HepG2 (cell line): ENCODE results near the gene KCNH1. TPM values are rescaled to one million over a fixed set of nuclear protein-coding genes. Genes with fewer than 3 reads are reported as not detected.

ENCODE experiments used
- ATAC-seq: fragments of 200-7000 bp; cut with Tn5 transposase; 3 replicates; pipeline ENCODE4 v1.9.1; 2020; ENCODE audit warnings: mild to moderate bottlenecking, moderate library complexity
- BruUV-seq: library from RNA; stranded (reverse); fragments of 400-500 nt; replicated peaks from 2 replicates; lab custom pipeline; 2021; lab: Mats Ljungman, UMichigan
- CTCF ChIA-PET: fragments of 300-600 bp; formaldehyde crosslinking; extraction: SDS; loops from one replicate; lab custom pipeline; 2021; ENCODE audit warnings: low total read pairs, inconsistent platforms, low intra/inter-chr PET ratio; lab: Yijun Ruan, JAX
- POLR2A ChIA-PET: fragments of 350-600 bp; sonication (Branson Sonifier 250); formaldehyde crosslinking; loops from one replicate; lab custom pipeline; 2020; ENCODE audit warnings: antibody characterized with exemption, inconsistent platforms; lab: Yijun Ruan, JAX
- DNase-seq: peaks from one replicate; pipeline ENCODE4 v3.0.0-alpha.2; 2015; ENCODE audit warnings: low spot score
- FAIRE-seq: peaks from 3 replicates; lab custom pipeline; 2011; peaks lifted over from hg19 to GRCh38; lab: Jason Lieb, UNC
- H2AFZ ChIP-seq: one replicate; pipeline ENCODE4 v1.6.1; 2011; ENCODE audit warnings: low read length, inconsistent platforms
- H3K27ac ChIP-seq: fragments of 300-600 bp; 3 replicates; pipeline ENCODE4 v1.8.0; 2011; ENCODE audit warnings: mixed run types, mild to moderate bottlenecking, mixed read lengths, low read length, inconsistent platforms; ENCODE audit not compliant: insufficient read depth; ENCODE audit errors: extremely low read length
- H3K27me3 ChIP-seq, 2 experiments: fragments of 200-600 bp in 1 of 2; 2 replicates in 1 of 2; 3 replicates in 1 of 2; pipeline versions ENCODE4 v1.6.0 to v1.8.0; 2011; ENCODE audit warnings: low read length in 2 of 2, mild to moderate bottlenecking in 2 of 2, moderate library complexity in 2 of 2, inconsistent platforms in 1 of 2; ENCODE audit not compliant: insufficient read depth in 2 of 2, control insufficient read depth in 1 of 2
- H3K36me3 ChIP-seq, 2 experiments: fragments of 200-600 bp in 1 of 2; replicated peaks in 1 of 2; 2 replicates in 1 of 2; 3 replicates in 1 of 2; pipeline versions ENCODE4 v1.5.1 to v1.8.0; 2011; ENCODE audit warnings: low read length in 2 of 2, inconsistent platforms in 1 of 2; ENCODE audit not compliant: insufficient read depth in 2 of 2, control insufficient read depth in 1 of 2
- H3K4me1 ChIP-seq: 2 replicates; pipeline ENCODE4 v1.5.1; 2012; ENCODE audit warnings: low read length, inconsistent platforms; ENCODE audit not compliant: insufficient read depth
- H3K4me2 ChIP-seq: 2 replicates; pipeline ENCODE4 v1.6.0; 2011; ENCODE audit warnings: low read depth, low read length, inconsistent platforms
- H3K4me3 ChIP-seq, 3 experiments: fragments of 200-600 bp in 1 of 3; sonication (generic), shearing (Covaris generic) in 1 of 3; replicated peaks in 1 of 3; 2 replicates each; pipeline ENCODE4 v1.5.1; 2011 to 2016; ENCODE audit warnings: low read length in 3 of 3, inconsistent platforms in 2 of 3, low read depth in 2 of 3, mild to moderate bottlenecking in 2 of 3, control low read depth in 1 of 3, mixed read lengths in 1 of 3; ENCODE audit not compliant: insufficient read depth in 1 of 3
- H3K79me2 ChIP-seq: one replicate; pipeline ENCODE4 v1.6.1; 2011; ENCODE audit warnings: low read length, inconsistent platforms; ENCODE audit not compliant: insufficient read depth
- H3K9ac ChIP-seq: 2 replicates; pipeline ENCODE4 v1.6.0; 2011; ENCODE audit warnings: mild to moderate bottlenecking, low read depth, low read length, inconsistent platforms; ENCODE audit not compliant: insufficient read depth
- H3K9me3 ChIP-seq: 2 replicates; pipeline ENCODE4 v1.5.1; 2012; ENCODE audit warnings: mild to moderate bottlenecking, low read length
- H4K20me1 ChIP-seq: 2 replicates; pipeline ENCODE4 v1.6.0; 2011; ENCODE audit warnings: inconsistent platforms, mild to moderate bottlenecking, low read length, moderate library complexity; ENCODE audit not compliant: insufficient read depth
- CEBPB ChIP-seq: IDR thresholded peaks from 2 replicates; pipeline ENCODE4 v1.6.1; 2011; ENCODE audit warnings: low read depth, low read length, improper control_type of control experiment, borderline replicate concordance
- HIVEP1 ChIP-seq: sonication (generic); formaldehyde crosslinking; IDR thresholded peaks from 2 replicates; pipeline ENCODE4 v1.4.0; 2020; ENCODE audit warnings: mild to moderate bottlenecking, missing genetic modification reagents
- HNF4A ChIP-seq: sonication (generic); formaldehyde crosslinking; IDR thresholded peaks from 2 replicates; pipeline ENCODE4 v1.4.0; 2020; ENCODE audit warnings: missing genetic modification reagents
- KLF9 ChIP-seq: IDR thresholded peaks from 2 replicates; pipeline ENCODE4 v1.6.1; 2016; ENCODE audit warnings: low read depth
- STAG1 ChIP-seq: sonication (generic); formaldehyde crosslinking; IDR thresholded peaks from 2 replicates; pipeline ENCODE4 v1.4.0; 2020; ENCODE audit warnings: missing genetic modification reagents
- whole genome bisulfite sequencing: methylation state at CpG from one replicate; pipeline ENCODE4 v1.1.6; 2017; ENCODE audit warnings: low lambda C conversion rate; 5-methylcytosine and 5-hydroxymethylcytosine counted together
- in situ Hi-C: cut with HindIII; loops from 2 replicates; pipeline ENCODE4 v1.10.0; 2017; ENCODE audit warnings: low pct_unique_long_range_greater_than_20kb; ENCODE audit not compliant: extremely low pct_ligation_motif_present
- intact Hi-C: fragments of 100-400 bp; cut with micrococcal nuclease; formaldehyde crosslinking; loops from one replicate; pipeline ENCODE4 v1.10.0; 2022; ENCODE audit not compliant: unreplicated experiment
- polyA plus RNA-seq, 8 experiments: library from polyadenylated mRNA; depleted of rRNA in 3 of 8; stranded (reverse) in 7 of 8; unstranded in 1 of 8; fragments of >200 nt; fragmentation: Illumina TruSeq in 4 of 8; extraction: Trizol in 4 of 8; gene quantifications; 2 replicates each; pipeline versions ENCODE4 v1.2.1 to v1.2.3, GENCODE V29; 2011 to 2016; ENCODE audit warnings: low read depth in 4 of 8, missing spikeins in 1 of 8, mixed read lengths in 1 of 8; ENCODE audit not compliant: insufficient read depth in 1 of 8
- total RNA-seq, 5 experiments: library from RNA; depleted of rRNA; stranded (reverse); fragments of >200 nt; fragmentation: Illumina TruSeq; extraction: Trizol; gene quantifications; 2 replicates each; pipeline ENCODE4 v1.2.3, GENCODE V29; 2016; ENCODE audit warnings: low read depth in 1 of 5
- TF ChIP-seq, protein P1 (sequence below): sonication (generic); formaldehyde crosslinking; IDR thresholded peaks from 2 replicates; pipeline ENCODE4 v1.5.0; 2020; ENCODE audit warnings: mild to moderate bottlenecking, missing genetic modification reagents, moderate library complexity

KCNH1 gene
- total and polyA plus RNA-seq, 2 of the 13 experiments (the other 11 are each of a cell fraction or from before 2014, with no cell fraction given), result not detected

DNA sequence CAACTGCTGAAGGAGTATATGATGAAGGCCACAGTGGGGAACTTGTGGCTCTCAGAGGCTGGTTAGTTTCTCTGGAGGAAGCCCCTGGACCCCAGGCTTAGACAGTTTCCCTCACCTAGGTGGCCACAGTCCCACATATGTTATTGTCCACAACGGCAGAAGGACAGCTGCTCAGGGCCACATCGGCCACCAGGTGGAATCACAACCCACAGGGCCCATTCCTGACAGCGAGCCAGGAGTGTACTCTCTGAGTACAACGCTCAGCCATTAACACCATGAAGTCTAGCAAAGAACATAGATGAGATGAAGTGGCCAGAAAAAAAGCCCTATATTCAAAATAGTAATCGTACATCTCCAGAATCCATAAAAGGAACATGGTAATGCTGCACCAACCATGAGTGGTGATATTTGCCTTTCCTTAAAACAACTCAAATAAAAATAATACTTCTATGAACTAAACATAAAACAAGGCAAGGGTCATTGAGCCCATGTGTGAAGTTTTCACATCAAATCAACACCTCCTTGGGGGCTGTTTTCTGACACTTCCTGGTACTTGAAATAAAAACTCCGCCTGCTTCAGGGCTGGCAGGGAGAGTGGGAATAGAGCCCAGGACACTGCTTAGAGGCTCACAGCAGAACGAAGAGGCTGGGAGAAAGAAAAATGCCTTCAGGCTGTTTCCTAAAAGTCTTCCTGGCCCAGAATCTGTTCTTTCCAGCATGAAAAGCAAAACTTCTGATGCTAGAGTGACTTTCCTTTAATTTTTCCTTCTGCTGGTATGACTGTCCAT is 421.9 kb downstream of the KCNH1 start:
- Histone ChIP-seq H3K4me3 (no peak overlapping the region), H3K9me3 (no peaks in the 10 kb centered on the region), H3K36me3 (no peaks in the 10 kb centered on the region), H3K27ac (no peak overlapping the region), H3K4me2 (no peak overlapping the region), H3K4me1 (no peaks in the 10 kb centered on the region), H3K79me2 (no peaks in the 10 kb centered on the region), H4K20me1 (no peaks in the 10 kb centered on the region), H3K27me3 (no peaks in the 10 kb centered on the region), H3K9ac (no peak overlapping the region), H2AFZ (no peak overlapping the region)
- no peak for DNase-seq
- in situ Hi-C loops, result no loop called here
- ChIA-PET CTCF (no interaction called here), POLR2A (no interaction called here)
- peak; percentile 95 for ATAC-seq
- WGBS, result 12% methylated on average over 6 of the region's 7 CpGs
- FAIRE-seq, result no peak
- TF ChIP-seq, protein P1, sequence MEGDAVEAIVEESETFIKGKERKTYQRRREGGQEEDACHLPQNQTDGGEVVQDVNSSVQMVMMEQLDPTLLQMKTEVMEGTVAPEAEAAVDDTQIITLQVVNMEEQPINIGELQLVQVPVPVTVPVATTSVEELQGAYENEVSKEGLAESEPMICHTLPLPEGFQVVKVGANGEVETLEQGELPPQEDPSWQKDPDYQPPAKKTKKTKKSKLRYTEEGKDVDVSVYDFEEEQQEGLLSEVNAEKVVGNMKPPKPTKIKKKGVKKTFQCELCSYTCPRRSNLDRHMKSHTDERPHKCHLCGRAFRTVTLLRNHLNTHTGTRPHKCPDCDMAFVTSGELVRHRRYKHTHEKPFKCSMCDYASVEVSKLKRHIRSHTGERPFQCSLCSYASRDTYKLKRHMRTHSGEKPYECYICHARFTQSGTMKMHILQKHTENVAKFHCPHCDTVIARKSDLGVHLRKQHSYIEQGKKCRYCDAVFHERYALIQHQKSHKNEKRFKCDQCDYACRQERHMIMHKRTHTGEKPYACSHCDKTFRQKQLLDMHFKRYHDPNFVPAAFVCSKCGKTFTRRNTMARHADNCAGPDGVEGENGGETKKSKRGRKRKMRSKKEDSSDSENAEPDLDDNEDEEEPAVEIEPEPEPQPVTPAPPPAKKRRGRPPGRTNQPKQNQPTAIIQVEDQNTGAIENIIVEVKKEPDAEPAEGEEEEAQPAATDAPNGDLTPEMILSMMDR, result peak; percentile 55
- TF ChIP-seq HIVEP1 (CRISPR knock-in tag), result no peak
- no peak for TF ChIP-seq KLF9 (CRISPR knock-in tag)
- TF ChIP-seq STAG1 (CRISPR knock-in tag), result peak; percentile 53
- intact Hi-C loops, result loop anchor here (2.0 kb wide), 1 partner anchor 423 kb away; the partner anchor contains the start of gene KCNH1
- BruUV-seq, result no TSS peak

DNA sequence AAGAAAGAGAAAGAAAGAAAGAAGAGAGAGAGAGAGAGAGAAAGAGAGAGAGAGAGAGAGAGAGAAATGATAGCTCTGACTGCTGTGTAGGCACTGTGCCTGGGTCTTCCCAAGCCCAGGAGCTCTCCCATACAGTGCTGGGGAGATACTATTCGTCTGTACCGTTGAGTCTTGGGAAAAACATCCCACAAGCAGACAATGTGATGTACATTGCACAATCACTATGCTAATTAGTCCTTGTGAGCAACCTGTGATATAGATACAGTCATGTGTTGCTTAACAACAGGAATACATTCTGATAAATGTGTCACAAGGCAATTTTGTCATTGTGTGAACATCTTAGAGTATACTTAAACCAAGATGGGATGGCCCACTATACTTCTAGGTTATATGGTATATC is 424.2 kb downstream of the KCNH1 start:
- Histone ChIP-seq H3K79me2 (no peaks in the 10 kb centered on the region), H3K9ac (no peak overlapping the region), H3K4me1 (no peaks in the 10 kb centered on the region), H3K36me3 (no peaks in the 10 kb centered on the region), H3K27me3 (no peaks in the 10 kb centered on the region), H3K4me3 (no peak overlapping the region), H3K4me2 (no peak overlapping the region), H3K9me3 (no peaks in the 10 kb centered on the region), H3K27ac (no peak overlapping the region), H2AFZ (no peak overlapping the region), H4K20me1 (no peaks in the 10 kb centered on the region)
- DNase-seq (no peak), FAIRE-seq (no peak), ATAC-seq (no peak)
- in situ Hi-C loops (loop anchor here (10.0 kb wide), 1 partner anchor 425 kb away; the partner anchor contains the start of gene KCNH1), intact Hi-C loops (no loop called here)
- CTCF ChIA-PET, result no interaction called here
- WGBS, result 0% methylated on average over 2 of the region's 2 CpGs
- no TSS peak for BruUV-seq
- TF ChIP-seq CEBPB (peak; percentile 73; the same call in 1 of the 2 replicates), HNF4A (CRISPR knock-in tag) (no peak)
- POLR2A ChIA-PET, result no interaction called here
